LNCaP clone FGC (cell line): ENCODE data around the gene SSTR5.

Source experiments
- DNase-seq: peaks from one replicate; pipeline ENCODE4 v3.0.0-alpha.2; 2011; ENCODE audit warnings: low read depth
- H3K4me3 ChIP-seq: 2 replicates; pipeline ENCODE4 v1.5.1; 2011; ENCODE audit warnings: mild to moderate bottlenecking, low read depth, low read length, control low read depth
- CTCF ChIP-seq: IDR thresholded peaks from 2 replicates; pipeline ENCODE4 v1.5.1; 2012; ENCODE audit warnings: mild to moderate bottlenecking; ENCODE audit not compliant: control insufficient read depth, insufficient read depth; ENCODE audit errors: extremely low read depth

Gene SSTR5

GRCh38 chr16:1049976-1050247 is 22.6 kb upstream of the SSTR5 start:
- no peak for TF ChIP-seq CTCF
- DNase-seq = no peak
- H3K4me3 ChIP-seq = no peak overlapping the region

GRCh38 chr16:1050516-1050915 is 22.0 kb upstream of the SSTR5 start:
- no peak for DNase-seq
- TF ChIP-seq CTCF = no peak

GRCh38 chr16:1050921-1051320 is 21.6 kb upstream of the SSTR5 start:
- no peak overlapping the region for H3K4me3 ChIP-seq
- no peak for TF ChIP-seq CTCF
- no peak for DNase-seq

More at GRCh38 chr16:1050516-1050915, 22.0 kb upstream of the SSTR5 start:
- no peak overlapping the region for H3K4me3 ChIP-seq

- no peak for DNase-seq
- H3K4me3 ChIP-seq = no peak overlapping the region
- no peak for TF ChIP-seq CTCF
These were observed 21.1 kb upstream of the SSTR5 start for GRCh38 chr16:1051446-1051845.

GRCh38 chr16:1052721-1053120 is 19.8 kb upstream of the SSTR5 start:
- no peak overlapping the region for H3K4me3 ChIP-seq
- no peak for DNase-seq
- no peak for TF ChIP-seq CTCF

- TF ChIP-seq CTCF = no peak
- no peak overlapping the region for H3K4me3 ChIP-seq
- no peak for DNase-seq
These were observed 19.4 kb upstream of the SSTR5 start for GRCh38 chr16:1053121-1053521.

GRCh38 chr16:1053700-1054368 is 18.7 kb upstream of the SSTR5 start:
- no peak overlapping the region for H3K4me3 ChIP-seq
- no peak for DNase-seq
- TF ChIP-seq CTCF = no peak
